ENCODE results near the gene KCNH4.

GRCh38 chr17:42109086-42109485 lies 71.9 kb downstream of the KCNH4 start:
- TF ChIP-seq POLR2A (IDR thresholded peaks at IDR 0.05) (no peak), CTCF (IDR thresholded peaks at IDR 0.05) (no peak)

Data from body of pancreas (tissue), 4 donors.